Stimulated activated CD8-positive, alpha-beta memory T cell treated with anti-CD3 and anti-CD28 coated beads, Interleukin-15, amount 100 ng/mL, for 24 hours (primary cell): Measurements from ENCODE around the gene NREP.

ENCODE experiments used
- DNase-seq: peaks from one replicate; pipeline ENCODE4 v3.0.0-alpha.2; 2020; ENCODE audit warnings: low read depth

The NREP gene

GRCh38 chr5:111756581-111757354 is at the start of gene NREP:
NREP (minus strand) TSS chr5:111757194; CDS start chr5:111755772, 1,422 bp downstream.
- no peak for DNase-seq

DNA sequence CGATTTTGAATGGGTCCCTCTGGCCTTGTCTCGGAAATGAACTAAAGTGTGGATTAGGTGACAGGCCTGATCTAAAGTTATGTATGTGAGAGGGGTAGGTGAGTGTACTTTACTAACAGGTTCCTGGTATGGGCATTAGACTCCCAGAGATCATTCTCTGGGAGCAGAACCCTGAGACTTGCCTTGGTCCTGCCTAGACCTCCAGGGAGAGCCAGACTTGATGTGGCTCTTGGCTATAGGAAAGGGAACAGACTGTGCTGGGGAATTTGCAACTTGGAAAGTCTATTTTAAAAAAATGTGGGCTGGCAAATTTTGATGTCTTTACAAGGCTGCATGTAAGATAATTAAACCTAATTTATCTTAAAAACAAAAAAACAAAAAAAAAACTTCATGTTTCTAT is 49.8 kb upstream of the NREP start:
- DNase-seq = no peak

DNA sequence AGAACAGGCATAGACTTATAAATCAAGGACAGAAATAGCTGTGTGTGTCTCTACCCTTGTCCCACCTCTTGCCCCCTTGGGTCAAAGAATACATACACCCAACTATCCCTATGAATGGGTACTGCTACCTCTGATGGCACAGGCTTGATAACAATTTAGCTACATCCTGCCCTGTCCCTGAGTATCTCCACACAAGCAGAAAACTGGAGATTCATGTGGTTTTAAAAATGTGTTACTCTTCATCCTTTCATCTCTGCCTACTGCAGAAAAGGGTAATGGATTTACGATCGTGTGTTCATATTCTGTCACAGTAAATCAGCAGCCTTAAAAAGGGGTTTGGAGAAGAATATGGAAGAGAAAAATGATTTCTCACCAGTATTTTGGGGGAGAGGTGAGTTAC is 49.2 kb upstream of the NREP start:
- DNase-seq = no peak

- no peak for DNase-seq
Measured at GRCh38 chr5:111805071-111805470, 48.1 kb upstream of the NREP start.

- no peak for DNase-seq
Measured at GRCh38 chr5:111800351-111800750, 43.4 kb upstream of the NREP start.

GRCh38 chr5:111795142-111795541 is 38.1 kb upstream of the NREP start:
- no peak for DNase-seq

GRCh38 chr5:111792471-111793058 is 35.6 kb upstream of the NREP start:
- no peak for DNase-seq

- DNase-seq = no peak
Measured at GRCh38 chr5:111790295-111790694, 33.3 kb upstream of the NREP start.

GRCh38 chr5:111787006-111787405 is 30.0 kb upstream of the NREP start:
- DNase-seq = no peak

DNA sequence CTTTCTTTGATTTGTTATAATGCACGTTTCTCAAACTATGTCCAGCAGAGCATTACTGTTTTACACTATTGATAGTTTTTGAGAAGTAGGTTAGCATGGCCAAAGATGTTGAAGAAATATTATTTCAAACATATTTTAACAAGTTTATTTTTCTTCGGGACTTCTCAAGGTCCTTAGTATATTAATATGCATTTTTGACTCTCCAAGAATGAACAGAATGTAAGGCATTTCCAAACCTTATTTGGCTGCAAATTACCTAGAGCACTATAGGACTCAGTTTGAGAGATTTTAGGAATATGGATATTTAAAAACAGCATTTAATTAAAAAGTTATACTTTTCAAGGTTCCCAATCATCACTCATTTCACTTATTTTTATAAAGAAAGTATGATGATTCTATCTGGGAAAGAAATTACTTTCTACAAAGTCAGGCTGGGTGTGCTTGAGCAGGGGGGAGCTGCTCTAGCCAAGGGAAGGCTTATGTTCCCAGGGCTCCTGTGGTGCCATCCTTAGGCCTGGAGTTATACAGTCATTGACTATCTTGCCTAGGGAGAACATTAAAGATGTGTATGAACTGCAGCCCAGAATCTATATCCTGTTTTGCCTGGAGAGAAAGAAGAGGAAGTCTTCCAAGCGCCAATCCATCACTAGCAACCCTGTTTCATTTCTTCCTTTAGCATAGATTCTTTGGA is 27.6 kb upstream of the NREP start:
- DNase-seq = no peak

- no peak for DNase-seq
Measured at GRCh38 chr5:111783537-111783936, 26.5 kb upstream of the NREP start.

- DNase-seq = no peak
Measured at GRCh38 chr5:111782216-111782615, 25.2 kb upstream of the NREP start.

GRCh38 chr5:111781200-111781599 is 24.2 kb upstream of the NREP start:
- no peak for DNase-seq

GRCh38 chr5:111779922-111780292 is 22.9 kb upstream of the NREP start:
- no peak for DNase-seq

DNA sequence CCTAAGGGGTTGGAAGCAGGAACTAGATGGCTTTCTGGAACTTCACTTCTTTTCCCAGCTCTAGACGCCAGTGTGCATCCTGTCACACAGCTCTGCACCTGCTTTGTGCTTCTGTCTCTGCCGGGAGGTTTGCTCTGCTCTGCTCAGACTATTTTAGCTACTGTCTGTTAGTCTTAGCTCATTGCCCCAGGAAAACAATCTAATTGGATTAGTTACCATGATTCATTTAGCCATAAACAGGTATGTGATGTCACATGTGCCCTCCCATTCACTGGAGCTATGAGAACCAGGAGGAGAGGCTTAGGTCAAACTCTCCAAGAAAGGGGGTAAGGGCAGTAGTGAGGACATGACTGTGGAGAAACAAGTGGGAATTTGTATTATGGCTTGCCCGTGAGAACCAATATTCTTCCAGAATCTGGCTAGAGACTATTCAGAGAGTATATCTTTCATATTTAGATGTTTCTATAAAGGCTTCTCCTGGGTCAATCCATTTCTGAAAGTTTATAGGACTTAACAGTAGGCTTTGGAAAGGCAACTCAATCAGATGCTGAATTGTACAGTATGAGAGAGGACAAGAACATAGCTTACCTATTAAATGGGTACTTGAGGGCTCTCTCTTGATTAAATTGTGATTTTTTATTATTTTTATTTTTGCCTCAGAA is 22.4 kb upstream of the NREP start:
- DNase-seq = no peak

GRCh38 chr5:111776913-111777781 is 20.2 kb upstream of the NREP start:
- DNase-seq = no peak

DNA sequence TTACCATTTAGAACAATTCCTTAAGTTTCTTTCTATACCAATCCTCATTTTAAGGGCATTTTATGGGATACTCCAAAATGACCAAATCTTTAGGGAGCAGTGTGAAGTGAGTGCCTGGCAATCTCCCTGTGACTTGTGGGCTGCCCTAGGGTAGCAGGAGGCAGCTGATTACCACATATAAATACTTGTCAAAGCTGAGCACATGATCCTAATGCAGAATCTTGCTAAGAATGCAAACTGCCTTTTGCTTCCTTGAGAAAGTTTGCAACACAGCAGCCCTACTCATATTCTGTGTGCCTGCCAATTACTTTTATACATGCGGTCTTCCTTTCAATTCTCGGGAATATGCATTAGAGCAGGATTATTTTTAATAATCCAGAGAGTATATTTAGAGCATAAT is 18.2 kb upstream of the NREP start:
- no peak for DNase-seq

GRCh38 chr5:111774525-111774924 is 17.5 kb upstream of the NREP start:
- DNase-seq = no peak

DNA sequence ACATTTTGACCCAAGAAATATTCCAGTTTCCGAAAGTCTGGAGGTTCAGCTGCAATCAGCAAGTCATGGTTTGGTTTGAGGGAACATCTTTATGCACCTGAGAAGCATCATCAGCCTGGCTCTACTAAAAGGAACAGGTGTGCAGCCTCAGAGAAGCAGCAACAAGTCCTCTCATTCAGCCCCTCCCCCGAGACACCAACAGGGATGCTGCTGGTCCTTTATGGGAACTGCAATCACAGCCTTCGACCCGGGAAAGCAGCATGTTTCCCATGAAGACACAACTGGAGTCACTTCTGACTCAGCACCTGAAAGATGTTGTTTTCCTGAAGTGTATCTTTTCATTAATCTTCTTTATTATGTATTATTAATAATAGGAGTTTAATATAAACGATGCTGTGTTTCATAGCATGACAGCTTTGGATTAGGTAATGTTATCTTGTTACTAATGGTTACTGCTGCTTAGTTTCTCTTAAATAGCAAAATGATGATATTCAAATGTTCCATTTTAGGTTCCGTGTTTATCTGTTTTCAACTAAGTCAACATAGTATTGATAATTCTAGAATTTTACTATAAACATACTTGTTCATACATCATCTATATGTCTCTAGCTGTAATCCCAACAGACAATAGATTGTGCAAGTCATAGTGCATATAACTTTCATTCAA is 15.6 kb upstream of the NREP start:
- no peak for DNase-seq

- no peak for DNase-seq
Measured at GRCh38 chr5:111769541-111769940, 12.5 kb upstream of the NREP start.
